Upper lobe of left lung (tissue), 6 donors: ENCODE results near the gene ZNF488. TPM values are rescaled to one million over a fixed set of nuclear protein-coding genes. Genes with fewer than 3 reads are reported as not detected.

Experiments
- ATAC-seq, 2 donors: fragments of 200-7000 bp; cut with Tn5 transposase; one replicate each; pipeline ENCODE4 v1.9.1; 2022; ENCODE audit warnings: mild to moderate bottlenecking in 2 of 2, moderate library complexity in 2 of 2; ENCODE audit not compliant: low FRiP score in 2 of 2
- DNase-seq, 2 donors: peaks; one replicate each; pipeline ENCODE4 v3.0.0-alpha.2; 2019 to 2020
- H3K27ac ChIP-seq, 4 donors: fragments of 200-600 bp; sonication (generic); one replicate each; pipeline ENCODE4 v1.5.1; 2016 to 2019
- H3K27me3 ChIP-seq, 4 donors: fragments of 200-600 bp; sonication (generic); one replicate each; pipeline ENCODE4 v1.5.1; 2017 to 2019
- H3K36me3 ChIP-seq, 4 donors: fragments of 200-600 bp; sonication (generic); one replicate each; pipeline ENCODE4 v1.5.1; 2016 to 2019
- H3K4me1 ChIP-seq, 4 donors: fragments of 200-600 bp; sonication (generic); one replicate each; pipeline ENCODE4 v1.5.1; 2018 to 2019
- H3K4me3 ChIP-seq, 4 donors: fragments of 200-600 bp; sonication (generic); one replicate each; pipeline ENCODE4 v1.5.1; 2017 to 2019; ENCODE audit warnings: mild to moderate bottlenecking in 2 of 4, moderate library complexity in 1 of 4
- H3K9me3 ChIP-seq, 4 donors: fragments of 200-600 bp; sonication (generic); one replicate each; pipeline ENCODE4 v1.5.1; 2018 to 2019
- EP300 ChIP-seq, 4 donors: sonication (generic); formaldehyde crosslinking; IDR thresholded peaks; one replicate each; pipeline ENCODE4 v1.5.1; 2017; ENCODE audit warnings: antibody characterized with exemption in 4 of 4, control low read depth in 2 of 4
- POLR2A ChIP-seq, 4 donors: fragments of 450-650 bp; IDR thresholded peaks; one replicate each; pipeline ENCODE4 v1.5.1; 2016 to 2017; ENCODE audit warnings: antibody characterized with exemption in 4 of 4, mild to moderate bottlenecking in 2 of 4
- POLR2AphosphoS5 ChIP-seq, 2 donors: sonication (generic); formaldehyde crosslinking; IDR thresholded peaks; one replicate each; pipeline ENCODE4 v1.5.1; 2017; ENCODE audit warnings: antibody characterized with exemption in 2 of 2
- WGBS, 2 donors: methylation state at CpG; one replicate each; pipeline ENCODE4 v1.1.5; 2017 to 2018; 5-methylcytosine and 5-hydroxymethylcytosine counted together
- total RNA-seq, 6 donors: library from RNA; depleted of rRNA in 4 of 6; stranded (reverse); fragments of >200 nt in 4 of 6; gene quantifications; one replicate each; pipeline versions ENCODE4 v1.1.0 to v1.2.1, GENCODE V29; 2016 to 2021
- TF ChIP-seq, protein P1 (sequence below), 6 experiments: fragments of 450-650 bp in 4 of 6; fragments of 200-600 bp in 2 of 6; sonication (generic) in 2 of 6; IDR thresholded peaks; one replicate each; pipeline ENCODE4 v1.5.1; 2016 to 2019; ENCODE audit warnings: antibody characterized with exemption in 6 of 6
- donor health status: DM: no; HTN: no; CAD: no; lungs with moderate emphysema.
- donor health status: DM: no; HTN: yes; CAD: no; lungs with severe emphysema.

ZNF488 gene
- total RNA-seq, 6 donors from 2014 or later: 0.15 to 0.66 (median 0.28) TPM; not detected in 2

DNA sequence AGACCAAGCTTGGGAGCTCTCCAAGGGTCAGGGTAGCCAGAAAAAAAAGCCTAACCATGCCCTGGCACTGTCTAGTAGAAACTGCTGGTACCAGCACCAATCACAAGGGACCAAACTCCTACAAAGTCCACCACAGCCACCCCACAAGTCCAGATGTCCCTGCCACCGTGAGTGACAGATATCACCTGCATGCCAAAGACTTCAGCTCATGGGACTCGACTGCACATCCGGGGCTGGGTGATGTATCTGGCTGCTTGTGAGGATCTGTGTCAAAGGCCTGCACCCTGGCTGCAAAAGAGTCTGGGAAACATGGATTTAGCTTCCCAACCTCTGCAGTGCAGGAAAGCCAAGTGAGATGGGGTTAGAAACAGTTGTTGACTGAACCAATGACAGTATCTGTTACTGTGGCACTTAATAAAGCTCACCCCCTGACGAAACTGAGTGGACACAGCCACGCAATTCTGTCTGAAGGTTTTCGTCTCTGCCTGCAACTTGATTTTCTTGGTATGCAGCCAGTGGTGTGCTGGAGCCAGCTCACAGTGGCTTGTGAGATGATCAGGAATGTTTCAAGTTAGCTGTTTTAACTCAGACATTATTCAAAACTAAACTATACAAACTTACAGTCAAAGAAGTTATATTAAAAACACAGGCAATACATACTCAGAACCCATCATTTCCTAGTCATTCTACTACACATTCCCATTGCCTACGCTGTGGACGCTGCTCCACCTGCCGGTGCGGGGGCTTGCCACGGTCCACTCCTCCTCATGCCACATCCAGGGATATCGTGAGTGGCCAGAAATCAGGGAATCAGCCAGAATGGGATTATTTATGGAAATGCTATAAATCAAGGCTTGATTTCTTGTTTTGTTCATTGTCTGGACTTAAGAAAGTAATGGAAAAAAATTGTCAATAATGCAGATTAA is 9.2 kb downstream of the ZNF488 start:
- no peaks in the 10 kb centered on the region for H3K4me1 ChIP-seq
- H3K4me3 ChIP-seq: no peak overlapping the region
- H3K36me3 ChIP-seq: no peaks in the 10 kb centered on the region
- H3K27ac ChIP-seq: no peak overlapping the region
- no peak for TF ChIP-seq POLR2A (IDR thresholded peaks at IDR 0.05)
- TF ChIP-seq POLR2AphosphoS5 (IDR thresholded peaks at IDR 0.05): no peak
- DNase-seq (no peak), ATAC-seq (no peak)
- WGBS, 2 donors: 75 to 87% methylated on average over 10 to 12 of the region's 12 CpGs
- no peaks in the 10 kb centered on the region for H3K9me3 ChIP-seq
- H3K27me3 ChIP-seq: no peaks in the 10 kb centered on the region

DNA sequence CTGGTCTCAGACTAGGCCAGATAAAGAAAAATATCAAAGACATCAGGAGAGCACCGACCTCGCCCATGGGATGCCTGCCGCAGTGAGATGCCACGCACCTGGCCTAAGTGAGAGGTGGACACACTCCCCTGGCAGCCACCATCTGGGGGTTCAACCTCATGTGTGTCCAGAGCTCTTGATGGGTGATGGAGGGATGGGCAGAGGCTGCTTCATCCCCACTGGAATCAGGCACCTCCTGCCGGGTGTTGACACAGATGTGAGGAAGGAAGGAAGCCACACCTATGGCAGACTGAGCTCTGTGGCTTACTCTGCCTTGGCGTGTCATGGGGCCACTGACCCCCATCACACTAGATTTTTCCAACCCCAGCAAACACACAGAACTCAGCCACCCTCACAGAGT is 11.4 kb downstream of the ZNF488 start:
- no peaks in the 10 kb centered on the region for H3K9me3 ChIP-seq
- H3K4me3 ChIP-seq: no peak overlapping the region
- no peaks in the 10 kb centered on the region for H3K4me1 ChIP-seq
- TF ChIP-seq EP300 (IDR thresholded peaks at IDR 0.05): no peak
- TF ChIP-seq, protein P1, sequence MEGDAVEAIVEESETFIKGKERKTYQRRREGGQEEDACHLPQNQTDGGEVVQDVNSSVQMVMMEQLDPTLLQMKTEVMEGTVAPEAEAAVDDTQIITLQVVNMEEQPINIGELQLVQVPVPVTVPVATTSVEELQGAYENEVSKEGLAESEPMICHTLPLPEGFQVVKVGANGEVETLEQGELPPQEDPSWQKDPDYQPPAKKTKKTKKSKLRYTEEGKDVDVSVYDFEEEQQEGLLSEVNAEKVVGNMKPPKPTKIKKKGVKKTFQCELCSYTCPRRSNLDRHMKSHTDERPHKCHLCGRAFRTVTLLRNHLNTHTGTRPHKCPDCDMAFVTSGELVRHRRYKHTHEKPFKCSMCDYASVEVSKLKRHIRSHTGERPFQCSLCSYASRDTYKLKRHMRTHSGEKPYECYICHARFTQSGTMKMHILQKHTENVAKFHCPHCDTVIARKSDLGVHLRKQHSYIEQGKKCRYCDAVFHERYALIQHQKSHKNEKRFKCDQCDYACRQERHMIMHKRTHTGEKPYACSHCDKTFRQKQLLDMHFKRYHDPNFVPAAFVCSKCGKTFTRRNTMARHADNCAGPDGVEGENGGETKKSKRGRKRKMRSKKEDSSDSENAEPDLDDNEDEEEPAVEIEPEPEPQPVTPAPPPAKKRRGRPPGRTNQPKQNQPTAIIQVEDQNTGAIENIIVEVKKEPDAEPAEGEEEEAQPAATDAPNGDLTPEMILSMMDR (IDR thresholded peaks at IDR 0.05): no peak
- TF ChIP-seq POLR2A (IDR thresholded peaks at IDR 0.05): no peak
- TF ChIP-seq POLR2AphosphoS5 (IDR thresholded peaks at IDR 0.05): no peak
- H3K36me3 ChIP-seq: no peaks in the 10 kb centered on the region
- ATAC-seq (no peak), DNase-seq (no peak)
- H3K27ac ChIP-seq: no peak overlapping the region
- WGBS, 2 donors: 75 to 83% methylated on average over 6 of the region's 6 CpGs
- H3K27me3 ChIP-seq: no peaks in the 10 kb centered on the region

DNA sequence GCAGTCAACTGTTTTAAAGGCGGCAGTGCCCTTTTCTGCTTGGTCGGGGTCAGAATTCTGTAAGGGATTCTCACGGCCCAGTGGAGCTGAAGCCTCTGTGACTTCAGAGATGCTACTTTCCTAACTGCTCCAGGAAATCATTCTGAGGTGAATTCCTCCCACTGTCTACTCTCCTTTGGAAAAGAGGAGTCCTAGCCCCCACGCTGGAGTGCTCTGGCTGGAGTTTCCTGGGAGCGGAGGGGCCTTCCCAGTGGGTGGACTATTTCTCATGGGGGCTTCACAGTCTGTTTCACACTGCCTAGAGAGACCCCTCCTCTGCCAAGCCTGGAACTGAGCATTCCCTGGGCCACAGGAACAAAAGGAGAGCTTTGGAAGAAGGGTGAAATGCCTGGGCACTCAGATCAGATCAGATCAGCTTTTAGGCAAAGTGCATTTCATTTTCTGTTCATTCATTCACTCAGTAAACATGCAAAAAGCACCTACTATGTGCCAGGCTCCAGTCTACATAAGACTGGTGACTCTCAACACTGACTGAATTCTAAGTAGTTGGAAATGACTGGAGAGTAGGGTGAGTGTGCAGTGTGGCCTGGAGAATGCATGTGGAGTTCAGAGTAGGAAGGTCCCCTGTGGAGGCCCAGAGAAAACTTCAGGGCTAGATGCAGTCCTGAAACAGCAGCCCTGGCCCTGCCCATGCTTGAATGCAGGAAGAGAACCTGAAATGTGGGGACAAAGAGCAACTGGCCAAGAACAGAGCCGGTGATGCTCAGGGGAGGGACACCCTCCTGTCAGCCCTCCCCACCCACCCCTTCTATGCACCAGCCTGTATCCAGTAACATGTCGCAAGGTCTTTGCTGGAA is 12.2 kb downstream of the ZNF488 start:
- ATAC-seq: no peak
- Histone ChIP-seq H3K36me3 (no peaks in the 10 kb centered on the region), H3K27me3 (no peaks in the 10 kb centered on the region), H3K9me3 (no peaks in the 10 kb centered on the region), H3K4me3 (no peak overlapping the region), H3K27ac (no peak overlapping the region), H3K4me1 (no peaks in the 10 kb centered on the region)
- DNase-seq: no peak
- no peak for TF ChIP-seq EP300 (IDR thresholded peaks at IDR 0.05)
- TF ChIP-seq, protein P1 (IDR thresholded peaks at IDR 0.05): no peak
- no peak for TF ChIP-seq POLR2A (IDR thresholded peaks at IDR 0.05)
- TF ChIP-seq POLR2AphosphoS5 (IDR thresholded peaks at IDR 0.05): no peak
- 90% methylated on average over 7 of the region's 7 CpGs for WGBS, 2 donors

DNA sequence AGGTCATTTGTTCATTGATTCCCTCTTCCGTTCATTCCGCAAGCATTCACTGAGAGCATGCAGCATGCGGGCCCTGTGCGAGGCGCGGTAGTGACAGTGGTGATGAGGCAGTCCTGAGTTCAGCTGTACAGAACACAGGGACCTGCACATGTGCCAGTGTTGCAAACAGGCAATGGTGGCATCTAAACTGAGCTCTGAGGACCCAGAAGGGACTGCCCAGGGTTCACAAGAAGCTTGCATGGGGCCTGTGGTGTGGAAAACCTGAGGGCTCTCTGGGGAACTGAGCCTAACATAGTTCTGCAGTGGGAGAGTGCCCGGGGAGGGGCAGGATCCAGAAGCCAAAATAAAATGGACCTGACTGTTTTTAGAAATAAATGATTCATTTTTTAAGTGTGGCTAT is 13.2 kb downstream of the ZNF488 start:
- TF ChIP-seq POLR2A (IDR thresholded peaks at IDR 0.05) (no peak), EP300 (IDR thresholded peaks at IDR 0.05) (no peak), POLR2AphosphoS5 (IDR thresholded peaks at IDR 0.05) (no peak)
- TF ChIP-seq, protein P1 (IDR thresholded peaks at IDR 0.05): no peak
- Histone ChIP-seq H3K9me3 (no peaks in the 10 kb centered on the region), H3K27me3 (no peaks in the 10 kb centered on the region), H3K4me1 (no peaks in the 10 kb centered on the region), H3K4me3 (no peak overlapping the region), H3K27ac (no peak overlapping the region), H3K36me3 (no peaks in the 10 kb centered on the region)
- WGBS, 2 donors: 95% methylated on average over 7 of the region's 7 CpGs
- ATAC-seq: no peak
- DNase-seq: no peak
